Measurements from ENCODE around the gene RIPOR2. TPM values are rescaled to one million over a fixed set of nuclear protein-coding genes. Genes with fewer than 3 reads are reported as not detected.

RIPOR2 gene
- total and polyA plus RNA-seq, 8 donors: 3.9 to 56.8 (median 6.0) TPM

- Histone ChIP-seq H3K9me3 (no peaks in the 10 kb centered on the region), H3K4me3 (no peak overlapping the region), H3K36me3 (peaks cover 0 to 97% of the 10 kb centered on the region in 2 donors), H3K4me1 (no peaks in the 10 kb centered on the region), H3K27me3 (no peaks in the 10 kb centered on the region), H3K27ac (no peak overlapping the region)
- ATAC-seq: no peak
- TF ChIP-seq CTCF (IDR thresholded peaks at IDR 0.05): no peak
- intact Hi-C loops (cut with DNase I): no loop called here
- no peak for DNase-seq
These were observed 111.4 kb downstream of the RIPOR2 start for GRCh38 chr6:24824142-24824938.

GRCh38 chr6:24823185-24823584 lies 112.6 kb downstream of the RIPOR2 start:
- no peak for ATAC-seq
- Histone ChIP-seq H3K4me1 (no peaks in the 10 kb centered on the region), H3K4me3 (no peak overlapping the region), H3K9me3 (no peaks in the 10 kb centered on the region), H3K27ac (no peak overlapping the region), H3K36me3 (peaks cover 0 to 97% of the 10 kb centered on the region in 2 donors), H3K27me3 (no peaks in the 10 kb centered on the region)
- TF ChIP-seq CTCF (IDR thresholded peaks at IDR 0.05): no peak
- no peak for DNase-seq
- intact Hi-C loops (cut with DNase I): no loop called here

- intact Hi-C loops (cut with DNase I): no loop called here
- no peaks in the 10 kb centered on the region for H3K9me3 ChIP-seq
- no peaks in the 10 kb centered on the region for H3K27me3 ChIP-seq
- H3K27ac ChIP-seq: no peak overlapping the region
- peaks cover 0 to 96% of the 10 kb centered on the region in 2 donors for H3K36me3 ChIP-seq
- H3K4me3 ChIP-seq: no peak overlapping the region
- no peaks in the 10 kb centered on the region for H3K4me1 ChIP-seq
- DNase-seq (no peak), ATAC-seq (no peak)
- TF ChIP-seq CTCF (IDR thresholded peaks at IDR 0.05): no peak
These were observed 113.1 kb downstream of the RIPOR2 start for GRCh38 chr6:24822696-24823095.

- Histone ChIP-seq H3K27ac (no peak overlapping the region), H3K27me3 (no peaks in the 10 kb centered on the region), H3K4me1 (no peaks in the 10 kb centered on the region), H3K36me3 (peaks cover 0 to 89% of the 10 kb centered on the region in 2 donors), H3K4me3 (no peak overlapping the region), H3K9me3 (no peaks in the 10 kb centered on the region)
- ATAC-seq: no peak
- no peak for DNase-seq
- intact Hi-C loops (cut with DNase I): no loop called here
- TF ChIP-seq CTCF (IDR thresholded peaks at IDR 0.05): no peak
These were observed 113.8 kb downstream of the RIPOR2 start for GRCh38 chr6:24821860-24822444.

- Histone ChIP-seq H3K27me3 (no peaks in the 10 kb centered on the region), H3K4me3 (no peak overlapping the region), H3K36me3 (peaks cover 0 to 53% of the 10 kb centered on the region in 2 donors), H3K4me1 (no peaks in the 10 kb centered on the region), H3K27ac (no peak overlapping the region), H3K9me3 (no peaks in the 10 kb centered on the region)
- no peak for TF ChIP-seq CTCF (IDR thresholded peaks at IDR 0.05)
- ATAC-seq (no peak), DNase-seq (no peak)
- intact Hi-C loops (cut with DNase I): no loop called here
These were observed 117.4 kb downstream of the RIPOR2 start for GRCh38 chr6:24818346-24818745.

Data from left lung (tissue), 10 donors.